Fibroblast of lung (primary cell): ENCODE measurements around the gene EIF2B5.

ENCODE experiments used
- CTCF ChIP-seq, 2 donors: IDR thresholded peaks in 1 of 2; conservative IDR thresholded peaks in 1 of 2; 1 replicate in 1 of 2; 2 replicates in 1 of 2; pipeline ENCODE4 v1.5.1; 2011 to 2012; ENCODE audit warnings: low read length in 2 of 2, control low read depth in 1 of 2, inconsistent platforms in 1 of 2, low read depth in 1 of 2, mild to moderate bottlenecking in 1 of 2
- EZH2 ChIP-seq: IDR thresholded peaks from 2 replicates; pipeline ENCODE4 v1.5.1; 2012; ENCODE audit warnings: low read length, control low read depth, mild to moderate bottlenecking; ENCODE audit errors: missing control alignments

DNA sequence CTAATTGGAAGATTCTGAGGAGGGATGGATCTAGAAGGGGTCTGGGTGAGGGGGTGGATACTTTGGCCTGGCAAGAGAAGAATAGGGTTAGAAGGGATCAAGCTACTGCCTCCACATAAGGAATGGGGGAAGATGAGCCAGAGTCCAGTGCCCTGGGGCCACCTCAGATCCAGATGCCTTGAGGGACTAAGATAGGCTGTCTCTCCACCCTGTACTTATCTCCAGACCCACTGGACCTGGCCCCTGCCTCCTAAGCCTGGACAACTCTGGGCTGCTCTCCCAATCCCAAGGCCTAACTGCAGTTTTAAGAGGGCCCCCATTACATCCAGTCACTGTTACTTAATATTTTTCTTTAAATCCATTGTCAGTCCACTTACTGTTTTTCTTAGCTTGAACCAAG is 22.0 kb downstream of the EIF2B5 start:
- TF ChIP-seq CTCF (conservative IDR thresholded peaks at IDR 0.05 in 1 of 2, IDR thresholded peaks at IDR 0.05 in 1 of 2; ENCODE audit: low read depth in 1 of 2, low read length in 2 of 2) (no peak), EZH2 (no peak)
